IMR-90 (cell line): Measurements from ENCODE around the gene KLHL41. TPM values are rescaled to one million over a fixed set of nuclear protein-coding genes. Genes with fewer than 3 reads are reported as not detected.
"Not testable (repeated sequence)": the region's sequence is repeated elsewhere in the genome, so short reads cannot be mapped to it uniquely, and the experiment has no call there.

Experiments used
- ATAC-seq: fragments of 200-7000 bp; cut with Tn5 transposase; 2 replicates; pipeline ENCODE4 v1.9.1; 2020; ENCODE audit warnings: low read depth, mild to moderate bottlenecking, moderate library complexity
- BruUV-seq: library from RNA; stranded (reverse); fragments of 400-500 nt; replicated peaks from 2 replicates; lab custom pipeline; 2021; lab: Mats Ljungman, UMichigan
- CTCF ChIA-PET: fragments of 300-600 bp; formaldehyde crosslinking; extraction: SDS; loops from one replicate; lab custom pipeline; 2021; ENCODE audit warnings: antibody characterized with exemption; lab: Yijun Ruan, JAX
- POLR2A ChIA-PET: fragments of 300-600 bp; sonication (Branson Sonifier 250); formaldehyde crosslinking; loops from one replicate; lab custom pipeline; 2022; ENCODE audit warnings: antibody characterized with exemption; ENCODE audit not compliant: unreplicated experiment; lab: Charles Lee
- DNase-seq: peaks from one replicate; pipeline ENCODE4 v3.0.0; 2013
- H2AFZ ChIP-seq: replicated peaks from 2 replicates; pipeline ENCODE3; 2013; ENCODE audit warnings: low read length, mild to moderate bottlenecking; ENCODE audit not compliant: poor library complexity
- H2AK5ac ChIP-seq: 2 replicates; pipeline ENCODE4 v1.6.1; 2013; ENCODE audit warnings: low read depth, low read length, inconsistent platforms
- H2AK9ac ChIP-seq: replicated peaks from 2 replicates; pipeline ENCODE3; 2013; ENCODE audit warnings: mild to moderate bottlenecking, low read depth, low read length, moderate library complexity; ENCODE audit not compliant: poor library complexity
- H2BK120ac ChIP-seq: 2 replicates; pipeline ENCODE4 v1.6.1; 2013; ENCODE audit warnings: low read depth, low read length, inconsistent platforms
- H2BK15ac ChIP-seq: 3 replicates; pipeline ENCODE4 v1.6.1; 2013; ENCODE audit warnings: low read depth, low read length, inconsistent platforms
- H2BK20ac ChIP-seq: 2 replicates; pipeline ENCODE4 v1.6.1; 2013; ENCODE audit warnings: low read depth, mild to moderate bottlenecking, inconsistent platforms, low read length, moderate library complexity
- H2BK5ac ChIP-seq: 2 replicates; pipeline ENCODE4 v1.6.1; 2013; ENCODE audit warnings: mild to moderate bottlenecking, low read depth, low read length, inconsistent platforms; ENCODE audit not compliant: poor library complexity, severe bottlenecking
- H3K14ac ChIP-seq: replicated peaks from 2 replicates; pipeline ENCODE4 v1.6.1; 2013; ENCODE audit warnings: low read depth, low read length, inconsistent platforms
- H3K18ac ChIP-seq: 2 replicates; pipeline ENCODE4 v1.6.1; 2013; ENCODE audit warnings: low read depth, low read length, control low read depth
- H3K23ac ChIP-seq: 2 replicates; pipeline ENCODE4 v1.6.1; 2013; ENCODE audit warnings: low read depth, low read length, inconsistent platforms
- H3K27ac ChIP-seq: 2 replicates; pipeline ENCODE4 v1.5.1; 2013; ENCODE audit warnings: mild to moderate bottlenecking, control low read depth, low read length; ENCODE audit not compliant: insufficient read depth
- H3K27me3 ChIP-seq: 2 replicates; pipeline ENCODE4 v1.6.1; 2013; ENCODE audit warnings: low read length; ENCODE audit not compliant: control insufficient read depth, insufficient read depth
- H3K36me3 ChIP-seq: 2 replicates; pipeline ENCODE4 v1.6.1; 2013; ENCODE audit warnings: low read length, mixed read lengths; ENCODE audit not compliant: control insufficient read depth, insufficient read depth
- H3K4ac ChIP-seq: 2 replicates; pipeline ENCODE4 v1.6.1; 2013; ENCODE audit warnings: low read depth, low read length, inconsistent platforms
- H3K4me1 ChIP-seq: 2 replicates; pipeline ENCODE4 v1.6.1; 2013; ENCODE audit warnings: low read length, mixed read lengths; ENCODE audit not compliant: control insufficient read depth, insufficient read depth
- H3K4me2 ChIP-seq: 2 replicates; pipeline ENCODE4 v1.6.1; 2013; ENCODE audit warnings: low read depth, mild to moderate bottlenecking, control low read depth, low read length, moderate library complexity
- H3K4me3 ChIP-seq: 2 replicates; pipeline ENCODE4 v1.5.1; 2013; ENCODE audit warnings: low read depth, mild to moderate bottlenecking, control low read depth, low read length, moderate library complexity; ENCODE audit not compliant: insufficient read depth
- H3K56ac ChIP-seq: 2 replicates; pipeline ENCODE4 v1.6.1; 2013; ENCODE audit warnings: low read length, inconsistent platforms; ENCODE audit not compliant: insufficient read depth; ENCODE audit errors: extremely low read depth
- H3K79me1 ChIP-seq, 2 experiments: 2 replicates each; pipeline ENCODE4 v1.6.1; 2013; ENCODE audit warnings: low read length in 2 of 2, inconsistent platforms in 1 of 2, low read depth in 1 of 2
- H3K9ac ChIP-seq: 2 replicates; pipeline ENCODE4 v1.6.1; 2013; ENCODE audit warnings: low read depth, low read length, control low read depth
- H3K9me1 ChIP-seq: 2 replicates; pipeline ENCODE4 v1.6.1; 2013; ENCODE audit warnings: low read length, inconsistent platforms; ENCODE audit not compliant: insufficient read depth
- H3K9me3 ChIP-seq: 2 replicates; pipeline ENCODE4 v1.6.1; 2013; ENCODE audit warnings: low read length; ENCODE audit not compliant: control insufficient read depth, insufficient read depth
- H4K20me1 ChIP-seq: 2 replicates; pipeline ENCODE4 v1.6.1; 2013; ENCODE audit warnings: low read length, inconsistent platforms; ENCODE audit not compliant: insufficient read depth
- H4K5ac ChIP-seq: 2 replicates; pipeline ENCODE4 v1.6.1; 2013; ENCODE audit warnings: mild to moderate bottlenecking, low read depth, low read length, control low read depth
- H4K8ac ChIP-seq, 2 experiments: 2 replicates each; pipeline ENCODE4 v1.6.1; 2013; ENCODE audit warnings: low read depth in 2 of 2, low read length in 2 of 2, control low read depth in 1 of 2, inconsistent platforms in 1 of 2
- H4K91ac ChIP-seq: 2 replicates; pipeline ENCODE4 v1.6.1; 2013; ENCODE audit warnings: low read depth, low read length, inconsistent platforms; ENCODE audit not compliant: insufficient read depth
- WGBS, 2 experiments: methylation state at CpG; one replicate each; pipeline versions ENCODE4 v1.1.5 to v1.1.7; 2013; ENCODE audit warnings: missing lambda C conversion rate in 2 of 2; ENCODE audit not compliant: insufficient read length in 1 of 2; ENCODE audit errors: extremely low coverage in 2 of 2; 5-methylcytosine and 5-hydroxymethylcytosine counted together
- dilution Hi-C: fragments of 300-500 bp; cut with HindIII; formaldehyde crosslinking; loops from one replicate; pipeline ENCODE4 v1.14.3; 2018; ENCODE audit warnings: low sequenced_read_pairs; ENCODE audit not compliant: unreplicated experiment
- in situ Hi-C: fragments of 300-500 bp; cut with MboI; formaldehyde crosslinking; loops from 3 replicates; pipeline ENCODE4 v1.14.3; 2019; ENCODE audit warnings: low sequenced_read_pairs, inconsistent platforms, mixed read lengths
- intact Hi-C: fragments of 100-400 bp; cut with micrococcal nuclease; formaldehyde crosslinking; loops from 2 replicates; pipeline ENCODE4 v1.10.0; 2022
- polyA plus RNA-seq, 3 experiments: library from polyadenylated mRNA; depleted of rRNA; stranded (reverse); fragments of >200 nt; gene quantifications; 2 replicates each; pipeline ENCODE4 v1.2.3, GENCODE V29; 2012; ENCODE audit warnings: low replicate concordance in 1 of 3
- total RNA-seq: library from RNA; depleted of rRNA; stranded (reverse); fragments of >200 nt; gene quantifications from 2 replicates; pipeline ENCODE4 v1.2.3, GENCODE V29; 2012

Gene KLHL41
- total and polyA plus RNA-seq, 2 of the 4 experiments (the other 2 are of a cell fraction) = 0.10 to 0.18 TPM

DNA sequence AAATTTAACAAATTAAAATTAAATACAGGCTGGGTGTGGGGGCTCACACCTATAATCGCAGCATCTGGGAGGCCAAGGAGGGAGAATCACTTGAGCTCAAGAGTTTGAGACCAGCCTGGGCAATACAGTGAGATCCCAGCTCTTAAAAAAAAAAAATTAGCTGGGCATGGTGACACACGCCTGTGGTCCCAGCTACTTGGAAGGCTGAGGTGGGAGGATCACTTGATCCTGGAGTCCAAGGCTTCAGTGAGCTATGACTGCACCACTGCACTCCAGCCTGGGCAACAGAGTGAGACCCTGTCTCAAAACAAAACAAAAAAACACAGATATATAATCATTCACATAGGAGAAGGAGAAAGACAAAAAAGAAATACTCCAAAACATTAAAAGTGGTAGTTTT, 30.0 kb downstream of the KLHL41 start:
- H3K9ac ChIP-seq, H3K27me3 ChIP-seq, H3K14ac ChIP-seq, POLR2A ChIA-PET, H3K4me2 ChIP-seq, H3K9me1 ChIP-seq, in situ Hi-C loops, H2BK5ac ChIP-seq, H4K91ac ChIP-seq, dilution Hi-C loops, H4K5ac ChIP-seq, DNase-seq, H2AFZ ChIP-seq, H2AK5ac ChIP-seq, H2AK9ac ChIP-seq, H3K23ac ChIP-seq, H3K79me1 ChIP-seq, H4K20me1 ChIP-seq, H3K4ac ChIP-seq, H3K4me3 ChIP-seq, H3K27ac ChIP-seq, H3K56ac ChIP-seq, intact Hi-C loops, H2BK20ac ChIP-seq, H2BK15ac ChIP-seq, ATAC-seq, H3K9me3 ChIP-seq, H3K4me1 ChIP-seq, H4K8ac ChIP-seq, H3K36me3 ChIP-seq, H3K18ac ChIP-seq, BruUV-seq, H2BK120ac ChIP-seq: not testable (repeated sequence)
- WGBS, 2 experiments = no CpG with 5 or more reads among the region's 2 CpGs
- CTCF ChIA-PET = interaction anchor here (1.0 kb wide), 1 partner anchor 12 kb away, joined by 3 read pairs; no protein-coding TSS in a partner anchor
